IMR-90 (cell line): ENCODE results near the gene SMAD7.

ENCODE experiments used
- CEBPB ChIP-seq: IDR thresholded peaks from 2 replicates; pipeline ENCODE4 v1.6.1; 2012; ENCODE audit warnings: low read depth, low read length, improper control_type of control experiment
- FOS ChIP-seq: fragments of 150-350 bp; IDR thresholded peaks from 2 replicates; pipeline ENCODE4 v1.6.1; 2016; ENCODE audit warnings: low read depth, low read length
- MAFK ChIP-seq: IDR thresholded peaks from 2 replicates; pipeline ENCODE4 v1.6.1; 2012; ENCODE audit warnings: low read depth, low read length, improper control_type of control experiment
- POLR2A ChIP-seq: IDR thresholded peaks from 2 replicates; pipeline ENCODE4 v1.6.1; 2012; ENCODE audit warnings: mild to moderate bottlenecking, low read depth, low read length
- RAD21 ChIP-seq: IDR thresholded peaks from 2 replicates; pipeline ENCODE4 v1.6.1; 2012; ENCODE audit warnings: low read length, improper control_type of control experiment
- RCOR1 ChIP-seq: IDR thresholded peaks from 2 replicates; pipeline ENCODE4 v1.6.1; 2012; ENCODE audit warnings: mild to moderate bottlenecking, low read length, improper control_type of control experiment; ENCODE audit not compliant: insufficient replicate concordance
- RFX5 ChIP-seq: IDR thresholded peaks from 2 replicates; pipeline ENCODE4 v1.8.0; 2012; ENCODE audit warnings: low read depth, mild to moderate bottlenecking, low read length, moderate library complexity
- SMC3 ChIP-seq: fragments of 150-350 bp; IDR thresholded peaks from 2 replicates; pipeline ENCODE4 v1.6.1; 2016; ENCODE audit warnings: low read depth, mild to moderate bottlenecking, antibody characterized with exemption, low read length, moderate library complexity
- TF ChIP-seq, protein P1 (sequence below): conservative IDR thresholded peaks from 2 replicates; pipeline ENCODE4 v1.5.1; 2012; ENCODE audit warnings: mild to moderate bottlenecking, low read depth, low read length, improper control_type of control experiment
- TF ChIP-seq, protein P2 (sequence below): fragments of 150-350 bp; IDR thresholded peaks from 2 replicates; pipeline ENCODE4 v1.6.1; 2017; ENCODE audit warnings: mild to moderate bottlenecking, antibody characterized with exemption, low read length, low read depth

DNA sequence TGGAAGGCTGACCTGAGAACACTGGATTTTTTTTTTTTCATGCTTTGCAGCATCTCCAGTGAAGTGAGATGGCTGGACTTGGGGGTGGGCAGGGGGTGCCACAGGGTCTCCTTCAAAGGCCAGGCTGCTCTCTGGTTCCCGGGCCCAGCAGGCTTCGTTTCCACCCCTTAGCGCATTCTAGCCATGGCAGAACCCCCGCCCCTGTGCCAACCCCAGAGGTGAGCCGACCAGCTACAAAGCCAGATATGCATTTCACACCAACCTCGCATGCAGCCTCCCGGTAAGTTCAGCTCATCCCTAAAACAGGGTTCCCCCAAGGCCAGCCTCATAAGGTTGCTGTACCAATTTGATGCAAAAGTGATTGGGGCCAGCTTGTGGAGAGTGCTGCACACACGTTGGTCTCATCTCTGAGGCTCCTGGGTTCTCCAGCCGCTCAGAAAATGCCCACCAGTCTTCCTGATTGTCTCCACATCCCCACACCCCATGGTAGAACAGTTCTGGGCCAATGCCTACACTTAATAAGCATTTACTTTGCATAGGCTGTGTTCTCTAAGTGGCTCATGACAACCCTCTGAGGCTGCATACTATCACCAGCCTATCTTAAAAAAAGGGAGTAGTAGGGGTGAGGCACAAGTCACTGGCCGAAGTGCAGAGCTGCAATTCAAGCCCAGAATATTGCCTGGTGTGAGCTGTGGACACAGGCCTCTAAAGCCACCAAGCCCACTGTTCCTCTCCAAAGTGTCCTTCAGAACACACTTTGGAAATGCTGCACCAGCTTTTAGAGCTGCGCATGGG, 23.3 kb downstream of the SMAD7 start:
- TF ChIP-seq RAD21 (no peak), FOS (no peak), POLR2A (no peak), SMC3 (no peak), RCOR1 (no peak), CEBPB (no peak), RFX5 (no peak), MAFK (no peak)
- TF ChIP-seq, protein P1, sequence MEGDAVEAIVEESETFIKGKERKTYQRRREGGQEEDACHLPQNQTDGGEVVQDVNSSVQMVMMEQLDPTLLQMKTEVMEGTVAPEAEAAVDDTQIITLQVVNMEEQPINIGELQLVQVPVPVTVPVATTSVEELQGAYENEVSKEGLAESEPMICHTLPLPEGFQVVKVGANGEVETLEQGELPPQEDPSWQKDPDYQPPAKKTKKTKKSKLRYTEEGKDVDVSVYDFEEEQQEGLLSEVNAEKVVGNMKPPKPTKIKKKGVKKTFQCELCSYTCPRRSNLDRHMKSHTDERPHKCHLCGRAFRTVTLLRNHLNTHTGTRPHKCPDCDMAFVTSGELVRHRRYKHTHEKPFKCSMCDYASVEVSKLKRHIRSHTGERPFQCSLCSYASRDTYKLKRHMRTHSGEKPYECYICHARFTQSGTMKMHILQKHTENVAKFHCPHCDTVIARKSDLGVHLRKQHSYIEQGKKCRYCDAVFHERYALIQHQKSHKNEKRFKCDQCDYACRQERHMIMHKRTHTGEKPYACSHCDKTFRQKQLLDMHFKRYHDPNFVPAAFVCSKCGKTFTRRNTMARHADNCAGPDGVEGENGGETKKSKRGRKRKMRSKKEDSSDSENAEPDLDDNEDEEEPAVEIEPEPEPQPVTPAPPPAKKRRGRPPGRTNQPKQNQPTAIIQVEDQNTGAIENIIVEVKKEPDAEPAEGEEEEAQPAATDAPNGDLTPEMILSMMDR, result no peak
- TF ChIP-seq, protein P2, sequence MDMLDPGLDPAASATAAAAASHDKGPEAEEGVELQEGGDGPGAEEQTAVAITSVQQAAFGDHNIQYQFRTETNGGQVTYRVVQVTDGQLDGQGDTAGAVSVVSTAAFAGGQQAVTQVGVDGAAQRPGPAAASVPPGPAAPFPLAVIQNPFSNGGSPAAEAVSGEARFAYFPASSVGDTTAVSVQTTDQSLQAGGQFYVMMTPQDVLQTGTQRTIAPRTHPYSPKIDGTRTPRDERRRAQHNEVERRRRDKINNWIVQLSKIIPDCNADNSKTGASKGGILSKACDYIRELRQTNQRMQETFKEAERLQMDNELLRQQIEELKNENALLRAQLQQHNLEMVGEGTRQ, result no peak
